ENCODE data around the gene AFF3. TPM values are rescaled to one million over a fixed set of nuclear protein-coding genes. Genes with fewer than 3 reads are reported as not detected.

Gene AFF3
- total RNA-seq, 1 experiment from 2014 or later = not detected

GRCh38 chr2:100077456-100077855 is 64.9 kb downstream of the AFF3 start:
- Histone ChIP-seq H3K36me3 (no peaks in the 10 kb centered on the region), H3K4me1 (no peaks in the 10 kb centered on the region), H3K9me3 (replicated peaks) (no peaks in the 10 kb centered on the region), H3K4me3 (no peak overlapping the region), H3K27me3 (no peaks in the 10 kb centered on the region; the same call in 1 of the 2 replicates), H3K27ac (no peak overlapping the region)
- DNase-seq = no peak

GRCh38 chr2:100075532-100075931 is 66.9 kb downstream of the AFF3 start:
- Histone ChIP-seq H3K9me3 (replicated peaks) (no peaks in the 10 kb centered on the region), H3K36me3 (no peaks in the 10 kb centered on the region), H3K27me3 (peaks cover 7% of the 10 kb centered on the region; the same call in 1 of the 2 replicates), H3K4me1 (no peaks in the 10 kb centered on the region), H3K4me3 (no peak overlapping the region), H3K27ac (no peak overlapping the region)
- DNase-seq = no peak

GRCh38 chr2:100073110-100073509 is 69.3 kb downstream of the AFF3 start:
- Histone ChIP-seq H3K9me3 (replicated peaks) (no peaks in the 10 kb centered on the region), H3K36me3 (no peaks in the 10 kb centered on the region), H3K27me3 (peaks cover 7% of the 10 kb centered on the region; the same call in 1 of the 2 replicates), H3K4me1 (no peaks in the 10 kb centered on the region), H3K27ac (no peak overlapping the region), H3K4me3 (no peak overlapping the region)
- no peak for DNase-seq

- no peak overlapping the region for H3K27ac ChIP-seq
- DNase-seq = no peak
- no peaks in the 10 kb centered on the region for H3K4me1 ChIP-seq
- H3K36me3 ChIP-seq = no peaks in the 10 kb centered on the region
- no peaks in the 10 kb centered on the region for H3K9me3 ChIP-seq (replicated peaks)
- peaks cover 7% of the 10 kb centered on the region; the same call in 1 of the 2 replicates for H3K27me3 ChIP-seq
- H3K4me3 ChIP-seq = no peak overlapping the region
Observed at GRCh38 chr2:100072503-100072902, 69.9 kb downstream of the AFF3 start.

GRCh38 chr2:100071335-100072043 is 70.9 kb downstream of the AFF3 start:
- no peaks in the 10 kb centered on the region for H3K36me3 ChIP-seq
- H3K4me1 ChIP-seq = no peaks in the 10 kb centered on the region
- peaks cover 7% of the 10 kb centered on the region; the same call in 1 of the 2 replicates for H3K27me3 ChIP-seq

GRCh38 chr2:100070078-100070477 is 72.3 kb downstream of the AFF3 start:
- no peaks in the 10 kb centered on the region for H3K4me1 ChIP-seq
- no peaks in the 10 kb centered on the region for H3K36me3 ChIP-seq
- H3K9me3 ChIP-seq (replicated peaks) = no peaks in the 10 kb centered on the region
- no peak for DNase-seq
- H3K4me3 ChIP-seq = no peak overlapping the region
- no peak overlapping the region for H3K27ac ChIP-seq
- H3K27me3 ChIP-seq = peaks cover 7% of the 10 kb centered on the region; the same call in 1 of the 2 replicates

More at GRCh38 chr2:100071335-100072043, 70.9 kb downstream of the AFF3 start:
- H3K9me3 ChIP-seq (replicated peaks) = no peaks in the 10 kb centered on the region
- no peak overlapping the region for H3K4me3 ChIP-seq
- DNase-seq = no peak
- H3K27ac ChIP-seq = no peak overlapping the region

GRCh38 chr2:100068395-100068794 is 74.0 kb downstream of the AFF3 start:
- H3K27ac ChIP-seq = no peak overlapping the region
- H3K27me3 ChIP-seq = peaks cover 7% of the 10 kb centered on the region; the same call in 1 of the 2 replicates
- H3K4me1 ChIP-seq = no peaks in the 10 kb centered on the region
- no peaks in the 10 kb centered on the region for H3K36me3 ChIP-seq
- no peak for DNase-seq
- H3K9me3 ChIP-seq (replicated peaks) = no peaks in the 10 kb centered on the region
- H3K4me3 ChIP-seq = no peak overlapping the region

- DNase-seq = no peak
- Histone ChIP-seq H3K9me3 (replicated peaks) (no peaks in the 10 kb centered on the region), H3K4me1 (no peaks in the 10 kb centered on the region), H3K27ac (no peak overlapping the region), H3K27me3 (peaks cover 7% of the 10 kb centered on the region; the same call in 1 of the 2 replicates), H3K4me3 (no peak overlapping the region), H3K36me3 (no peaks in the 10 kb centered on the region)
Observed at GRCh38 chr2:100067784-100068183, 74.6 kb downstream of the AFF3 start.

- Histone ChIP-seq H3K4me1 (no peaks in the 10 kb centered on the region), H3K36me3 (no peaks in the 10 kb centered on the region), H3K9me3 (replicated peaks) (no peaks in the 10 kb centered on the region), H3K27ac (no peak overlapping the region), H3K27me3 (peaks cover 5% of the 10 kb centered on the region; the same call in 1 of the 2 replicates), H3K4me3 (no peak overlapping the region)
- no peak for DNase-seq
Observed at GRCh38 chr2:100066856-100067255, 75.5 kb downstream of the AFF3 start.

- Histone ChIP-seq H3K36me3 (no peaks in the 10 kb centered on the region), H3K4me3 (no peak overlapping the region), H3K4me1 (no peaks in the 10 kb centered on the region), H3K9me3 (replicated peaks) (no peaks in the 10 kb centered on the region), H3K27me3 (no peaks in the 10 kb centered on the region; the same call in 1 of the 2 replicates), H3K27ac (no peak overlapping the region)
- DNase-seq = no peak
Observed at GRCh38 chr2:100066246-100066645, 76.1 kb downstream of the AFF3 start.

GRCh38 chr2:100064592-100065428 is 77.6 kb downstream of the AFF3 start:
- no peak for DNase-seq
- Histone ChIP-seq H3K4me1 (no peaks in the 10 kb centered on the region), H3K36me3 (no peaks in the 10 kb centered on the region), H3K4me3 (no peak overlapping the region), H3K27ac (no peak overlapping the region), H3K27me3 (no peaks in the 10 kb centered on the region; the same call in 1 of the 2 replicates), H3K9me3 (replicated peaks) (no peaks in the 10 kb centered on the region)

GRCh38 chr2:100064165-100064564 is 78.2 kb downstream of the AFF3 start:
- Histone ChIP-seq H3K9me3 (replicated peaks) (no peaks in the 10 kb centered on the region), H3K27me3 (no peaks in the 10 kb centered on the region; the same call in 1 of the 2 replicates), H3K4me3 (no peak overlapping the region), H3K27ac (no peak overlapping the region), H3K4me1 (no peaks in the 10 kb centered on the region), H3K36me3 (no peaks in the 10 kb centered on the region)
- DNase-seq = no peak

- no peak overlapping the region for H3K4me3 ChIP-seq
- no peaks in the 10 kb centered on the region for H3K9me3 ChIP-seq (replicated peaks)
- H3K27ac ChIP-seq = no peak overlapping the region
- no peaks in the 10 kb centered on the region for H3K4me1 ChIP-seq
- H3K36me3 ChIP-seq = no peaks in the 10 kb centered on the region
- H3K27me3 ChIP-seq = no peaks in the 10 kb centered on the region; the same call in 1 of the 2 replicates
- no peak for DNase-seq
Observed at GRCh38 chr2:100063459-100063953, 78.9 kb downstream of the AFF3 start.

GRCh38 chr2:100062336-100062735 is 80.1 kb downstream of the AFF3 start:
- Histone ChIP-seq H3K4me1 (no peaks in the 10 kb centered on the region), H3K27ac (no peak overlapping the region), H3K4me3 (no peak overlapping the region), H3K9me3 (replicated peaks) (no peaks in the 10 kb centered on the region), H3K27me3 (no peaks in the 10 kb centered on the region; the same call in 1 of the 2 replicates), H3K36me3 (no peaks in the 10 kb centered on the region)
- no peak for DNase-seq

- no peaks in the 10 kb centered on the region for H3K27me3 ChIP-seq
- no peaks in the 10 kb centered on the region for H3K36me3 ChIP-seq
- H3K4me3 ChIP-seq = no peak overlapping the region
- H3K4me1 ChIP-seq = no peaks in the 10 kb centered on the region
- DNase-seq = no peak
- no peak overlapping the region for H3K27ac ChIP-seq
- H3K9me3 ChIP-seq (replicated peaks) = no peaks in the 10 kb centered on the region
Observed at GRCh38 chr2:100060875-100061274, 81.5 kb downstream of the AFF3 start.
